HEK293 (cell line): Measurements from ENCODE around the gene KCTD2.

ENCODE experiments used
- EGR2 ChIP-seq: fragments of 450-650 bp; formaldehyde crosslinking; IDR thresholded peaks from 2 replicates; pipeline ENCODE4 v1.5.1; 2016; ENCODE audit warnings: low read depth, missing biosample characterization, missing genetic modification characterization
- OVOL3 ChIP-seq: fragments of 450-650 bp; formaldehyde crosslinking; IDR thresholded peaks from 2 replicates; pipeline ENCODE4 v1.5.1; 2016; ENCODE audit warnings: missing biosample characterization, missing genetic modification characterization
- REST ChIP-seq: fragments of 450-650 bp; formaldehyde crosslinking; IDR thresholded peaks from 2 replicates; pipeline ENCODE4 v1.5.1; 2016; ENCODE audit warnings: missing biosample characterization, missing genetic modification characterization
- ZNF24 ChIP-seq: fragments of 450-650 bp; formaldehyde crosslinking; IDR thresholded peaks from 2 replicates; pipeline ENCODE4 v1.5.1; 2016; ENCODE audit warnings: missing biosample characterization, missing genetic modification characterization
- ZNF248 ChIP-seq: fragments of 450-650 bp; formaldehyde crosslinking; IDR thresholded peaks from 2 replicates; pipeline ENCODE4 v1.5.1; 2017; ENCODE audit warnings: missing biosample characterization, missing genetic modification characterization
- ZNF324 ChIP-seq: fragments of 450-650 bp; formaldehyde crosslinking; IDR thresholded peaks from 2 replicates; pipeline ENCODE4 v1.5.1; 2016; ENCODE audit warnings: missing biosample characterization, missing genetic modification characterization
- ZNF423 ChIP-seq: fragments of 450-650 bp; formaldehyde crosslinking; IDR thresholded peaks from 2 replicates; pipeline ENCODE4 v1.5.1; 2016; ENCODE audit warnings: missing biosample characterization, missing genetic modification characterization
- ZNF530 ChIP-seq: fragments of 450-650 bp; formaldehyde crosslinking; IDR thresholded peaks from 2 replicates; pipeline ENCODE4 v1.5.1; 2016; ENCODE audit warnings: low read depth, missing biosample characterization, missing genetic modification characterization
- ZNF639 ChIP-seq: fragments of 450-650 bp; formaldehyde crosslinking; IDR thresholded peaks from 2 replicates; pipeline ENCODE4 v1.5.1; 2016; ENCODE audit warnings: missing biosample characterization, missing genetic modification characterization
- ZNF658 ChIP-seq: fragments of 450-650 bp; formaldehyde crosslinking; IDR thresholded peaks from 2 replicates; pipeline ENCODE4; 2016; ENCODE audit warnings: missing biosample characterization, missing genetic modification characterization
- TF ChIP-seq, protein P1 (sequence below): fragments of 450-650 bp; formaldehyde crosslinking; IDR thresholded peaks from 2 replicates; pipeline ENCODE4 v1.5.1; 2016; ENCODE audit warnings: missing biosample characterization, missing genetic modification characterization

DNA sequence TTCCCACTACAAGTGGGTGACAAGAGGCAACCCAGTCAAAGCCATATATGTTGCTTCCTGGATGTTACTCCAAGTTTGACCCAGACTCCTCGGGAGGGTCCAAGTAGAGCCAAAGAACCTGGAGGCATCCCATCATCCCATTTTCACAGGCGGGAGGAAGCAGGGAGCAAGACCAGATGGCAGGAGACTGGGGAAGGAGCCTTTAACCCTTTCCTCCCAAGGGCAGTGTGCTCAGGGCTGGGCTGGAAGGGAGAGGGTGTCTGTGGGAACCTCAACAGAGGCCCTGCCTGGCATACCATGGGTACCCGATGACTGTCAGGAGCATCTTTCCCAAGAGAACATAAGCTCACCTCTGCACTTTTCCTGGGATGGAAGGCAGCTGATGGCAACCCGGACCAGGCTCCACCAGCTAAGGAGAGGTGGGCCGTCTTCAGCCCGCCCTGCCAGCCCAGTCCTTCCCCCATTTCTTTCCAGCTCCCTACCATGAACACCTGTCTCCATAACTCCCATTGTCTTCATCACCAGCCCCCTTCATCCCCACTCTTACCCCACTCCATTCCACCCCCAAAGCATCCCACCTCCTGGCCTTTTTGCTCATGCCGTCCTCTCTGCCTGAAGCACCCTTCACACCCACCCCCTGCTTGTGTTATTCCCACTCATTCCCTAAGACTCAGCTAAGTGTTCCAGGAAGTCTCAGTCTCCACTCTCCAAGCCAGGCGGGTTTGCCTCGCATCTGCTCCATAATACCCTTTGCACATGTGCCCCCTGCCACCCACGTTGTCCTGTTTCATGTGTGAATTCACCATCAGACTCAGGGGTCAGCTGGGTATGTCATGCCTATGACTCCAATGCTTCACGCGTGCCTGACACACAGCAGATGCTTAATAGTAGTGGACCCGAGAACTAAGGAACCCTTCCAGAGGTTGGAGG, 34.9 kb downstream of the KCTD2 start:
- TF ChIP-seq, protein P1, sequence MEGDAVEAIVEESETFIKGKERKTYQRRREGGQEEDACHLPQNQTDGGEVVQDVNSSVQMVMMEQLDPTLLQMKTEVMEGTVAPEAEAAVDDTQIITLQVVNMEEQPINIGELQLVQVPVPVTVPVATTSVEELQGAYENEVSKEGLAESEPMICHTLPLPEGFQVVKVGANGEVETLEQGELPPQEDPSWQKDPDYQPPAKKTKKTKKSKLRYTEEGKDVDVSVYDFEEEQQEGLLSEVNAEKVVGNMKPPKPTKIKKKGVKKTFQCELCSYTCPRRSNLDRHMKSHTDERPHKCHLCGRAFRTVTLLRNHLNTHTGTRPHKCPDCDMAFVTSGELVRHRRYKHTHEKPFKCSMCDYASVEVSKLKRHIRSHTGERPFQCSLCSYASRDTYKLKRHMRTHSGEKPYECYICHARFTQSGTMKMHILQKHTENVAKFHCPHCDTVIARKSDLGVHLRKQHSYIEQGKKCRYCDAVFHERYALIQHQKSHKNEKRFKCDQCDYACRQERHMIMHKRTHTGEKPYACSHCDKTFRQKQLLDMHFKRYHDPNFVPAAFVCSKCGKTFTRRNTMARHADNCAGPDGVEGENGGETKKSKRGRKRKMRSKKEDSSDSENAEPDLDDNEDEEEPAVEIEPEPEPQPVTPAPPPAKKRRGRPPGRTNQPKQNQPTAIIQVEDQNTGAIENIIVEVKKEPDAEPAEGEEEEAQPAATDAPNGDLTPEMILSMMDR (tag by site-specific recombination), result no peak
- TF ChIP-seq ZNF423 (tag by site-specific recombination) (no peak), ZNF530 (no peak), ZNF324 (no peak), ZNF639 (no peak), ZNF24 (tag by site-specific recombination) (no peak), ZNF658 (no peak), REST (tag by site-specific recombination) (no peak), ZNF248 (tag by site-specific recombination) (no peak), EGR2 (peak; percentile 99), OVOL3 (tag by site-specific recombination) (no peak)
